HepG2 (cell line): ENCODE measurements around the gene OLFM2. TPM values are rescaled to one million over a fixed set of nuclear protein-coding genes. Genes with fewer than 3 reads are reported as not detected.

Source experiments
- AHR ChIP-seq: IDR thresholded peaks from 2 replicates; pipeline ENCODE4 v1.6.1; 2018; ENCODE audit warnings: missing genetic modification reagents, missing compliant biosample characterization
- HNF4A ChIP-seq: sonication (generic); formaldehyde crosslinking; IDR thresholded peaks from 2 replicates; pipeline ENCODE4 v1.4.0; 2020; ENCODE audit warnings: missing genetic modification reagents
- MED13 ChIP-seq: sonication (generic); formaldehyde crosslinking; IDR thresholded peaks from 2 replicates; pipeline ENCODE4 v1.5.0; 2020; ENCODE audit warnings: missing genetic modification reagents
- MIER3 ChIP-seq: IDR thresholded peaks from 2 replicates; pipeline ENCODE4 v1.6.1; 2016; ENCODE audit warnings: missing compliant biosample characterization, borderline replicate concordance
- SP5 ChIP-seq: IDR thresholded peaks from 2 replicates; pipeline ENCODE4 v1.6.1; 2016; ENCODE audit warnings: low read depth, borderline replicate concordance
- TOE1 ChIP-seq: sonication (generic); formaldehyde crosslinking; IDR thresholded peaks from 2 replicates; pipeline ENCODE4 v1.4.0; 2020; ENCODE audit warnings: mild to moderate bottlenecking, missing genetic modification reagents
- ZNF224 ChIP-seq: sonication (generic); formaldehyde crosslinking; IDR thresholded peaks from 2 replicates; pipeline ENCODE4 v1.5.0; 2020; ENCODE audit warnings: mild to moderate bottlenecking, missing genetic modification reagents
- ZNF343 ChIP-seq: sonication (generic); formaldehyde crosslinking; IDR thresholded peaks from 2 replicates; pipeline ENCODE4 v1.4.0; 2020; ENCODE audit warnings: mild to moderate bottlenecking, missing genetic modification reagents
- ZNF619 ChIP-seq: sonication (generic); formaldehyde crosslinking; IDR thresholded peaks from 2 replicates; pipeline ENCODE4 v1.4.0; 2020; ENCODE audit warnings: mild to moderate bottlenecking, missing genetic modification reagents
- ZNF678 ChIP-seq: sonication (generic); formaldehyde crosslinking; IDR thresholded peaks from 2 replicates; pipeline ENCODE4 v1.4.0; 2020; ENCODE audit warnings: mild to moderate bottlenecking, missing genetic modification reagents
- polyA plus RNA-seq, 8 experiments: library from polyadenylated mRNA; depleted of rRNA in 3 of 8; stranded (reverse) in 7 of 8; unstranded in 1 of 8; fragments of >200 nt; fragmentation: Illumina TruSeq in 4 of 8; extraction: Trizol in 4 of 8; gene quantifications; 2 replicates each; pipeline versions ENCODE4 v1.2.1 to v1.2.3, GENCODE V29; 2011 to 2016; ENCODE audit warnings: low read depth in 4 of 8, missing spikeins in 1 of 8, mixed read lengths in 1 of 8; ENCODE audit not compliant: insufficient read depth in 1 of 8
- total RNA-seq, 5 experiments: library from RNA; depleted of rRNA; stranded (reverse); fragments of >200 nt; fragmentation: Illumina TruSeq; extraction: Trizol; gene quantifications; 2 replicates each; pipeline ENCODE4 v1.2.3, GENCODE V29; 2016; ENCODE audit warnings: low read depth in 1 of 5
- TF ChIP-seq, protein P1 (sequence below): sonication (generic); formaldehyde crosslinking; IDR thresholded peaks from 2 replicates; pipeline ENCODE4 v1.4.0; 2020; ENCODE audit warnings: missing genetic modification reagents, low read depth, mild to moderate bottlenecking, borderline replicate concordance
- TF ChIP-seq, protein P2 (sequence below): sonication (generic); formaldehyde crosslinking; IDR thresholded peaks from 2 replicates; pipeline ENCODE4 v1.4.0; 2020; ENCODE audit warnings: mild to moderate bottlenecking, missing genetic modification reagents, borderline replicate concordance
- TF ChIP-seq, protein P3 (sequence below): IDR thresholded peaks from 2 replicates; pipeline ENCODE4 v1.4.0; 2020; ENCODE audit warnings: mild to moderate bottlenecking, missing genetic modification reagents
- TF ChIP-seq, protein P4 (sequence below): sonication (generic); formaldehyde crosslinking; IDR thresholded peaks from 2 replicates; pipeline ENCODE4 v1.4.0; 2020; ENCODE audit warnings: missing genetic modification reagents

The OLFM2 gene
- total and polyA plus RNA-seq, 2 of the 13 experiments (the other 11 are each of a cell fraction or from before 2014, with no cell fraction given) = 0.20 to 0.51 TPM

DNA sequence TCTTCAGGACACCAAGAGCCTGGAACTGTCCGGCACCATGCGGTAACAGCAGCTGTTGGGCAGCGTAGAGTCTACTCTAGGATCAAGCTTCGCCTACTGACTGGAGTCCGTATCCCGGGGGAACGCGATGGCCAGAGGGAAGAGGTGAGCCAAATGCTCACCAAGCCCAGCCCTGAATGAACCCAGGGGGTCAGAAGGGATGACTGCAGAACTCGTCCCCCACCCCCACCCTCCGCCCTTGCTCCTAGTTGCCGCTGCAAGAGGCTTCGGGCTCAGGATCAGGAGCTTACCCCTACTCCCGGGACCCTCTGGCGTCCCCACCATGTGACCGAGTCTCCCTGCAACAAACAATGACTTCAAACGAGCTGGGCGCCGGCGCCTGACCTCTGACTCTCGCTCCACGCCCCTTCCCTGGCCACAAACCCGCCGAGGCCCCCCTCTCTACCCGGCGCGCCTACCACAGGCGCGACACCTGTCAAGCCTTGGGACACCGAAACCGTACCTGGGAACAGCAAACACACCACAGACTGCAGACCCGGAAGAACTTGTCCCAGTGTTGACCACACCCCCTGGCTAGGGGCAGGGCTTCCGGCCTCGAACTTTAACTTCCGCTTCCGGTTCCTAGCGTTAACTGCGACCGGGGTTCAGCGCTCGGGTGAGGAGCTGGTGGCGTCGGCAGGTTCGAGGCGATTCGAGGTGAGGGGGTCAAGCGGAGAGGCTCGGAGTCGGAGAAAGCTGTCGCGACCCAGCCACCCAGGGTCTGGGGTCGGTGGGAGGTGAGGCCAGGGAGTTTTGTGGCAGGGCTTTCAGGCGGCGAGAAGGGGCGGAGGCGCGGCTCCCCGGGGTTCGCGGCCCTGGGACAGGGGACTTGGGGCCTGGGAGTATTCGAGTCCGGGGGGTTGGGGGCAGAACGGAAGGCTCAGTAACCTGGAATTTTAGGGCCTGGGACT is 108.8 kb downstream of the OLFM2 start, which contains the start of gene UBL5 (continued):
- TF ChIP-seq, protein P1, sequence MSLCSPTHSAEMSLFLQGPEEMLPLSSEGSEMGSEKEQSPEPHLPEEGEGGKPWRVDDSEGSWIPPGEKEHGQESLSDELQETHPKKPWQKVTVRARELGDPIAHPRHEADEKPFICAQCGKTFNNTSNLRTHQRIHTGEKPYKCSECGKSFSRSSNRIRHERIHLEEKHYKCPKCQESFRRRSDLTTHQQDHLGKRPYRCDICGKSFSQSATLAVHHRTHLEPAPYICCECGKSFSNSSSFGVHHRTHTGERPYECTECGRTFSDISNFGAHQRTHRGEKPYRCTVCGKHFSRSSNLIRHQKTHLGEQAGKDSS (CRISPR knock-in tag) = no peak
- no peak; the same call in 1 of the 2 replicates for TF ChIP-seq ZNF678 (CRISPR knock-in tag)
- TF ChIP-seq TOE1 = 0 out of 2 replicates have a peak, but pooled peaks have one; percentile 34
- TF ChIP-seq ZNF343 = 0 out of 2 replicates have a peak, but pooled peaks have one; percentile 25
- 0 out of 2 replicates have a peak, but pooled peaks have one; percentile 67 for TF ChIP-seq ZNF224
- TF ChIP-seq MIER3 = peak; percentile 78; the same call in 1 of the 2 replicates
- TF ChIP-seq, protein P2, sequence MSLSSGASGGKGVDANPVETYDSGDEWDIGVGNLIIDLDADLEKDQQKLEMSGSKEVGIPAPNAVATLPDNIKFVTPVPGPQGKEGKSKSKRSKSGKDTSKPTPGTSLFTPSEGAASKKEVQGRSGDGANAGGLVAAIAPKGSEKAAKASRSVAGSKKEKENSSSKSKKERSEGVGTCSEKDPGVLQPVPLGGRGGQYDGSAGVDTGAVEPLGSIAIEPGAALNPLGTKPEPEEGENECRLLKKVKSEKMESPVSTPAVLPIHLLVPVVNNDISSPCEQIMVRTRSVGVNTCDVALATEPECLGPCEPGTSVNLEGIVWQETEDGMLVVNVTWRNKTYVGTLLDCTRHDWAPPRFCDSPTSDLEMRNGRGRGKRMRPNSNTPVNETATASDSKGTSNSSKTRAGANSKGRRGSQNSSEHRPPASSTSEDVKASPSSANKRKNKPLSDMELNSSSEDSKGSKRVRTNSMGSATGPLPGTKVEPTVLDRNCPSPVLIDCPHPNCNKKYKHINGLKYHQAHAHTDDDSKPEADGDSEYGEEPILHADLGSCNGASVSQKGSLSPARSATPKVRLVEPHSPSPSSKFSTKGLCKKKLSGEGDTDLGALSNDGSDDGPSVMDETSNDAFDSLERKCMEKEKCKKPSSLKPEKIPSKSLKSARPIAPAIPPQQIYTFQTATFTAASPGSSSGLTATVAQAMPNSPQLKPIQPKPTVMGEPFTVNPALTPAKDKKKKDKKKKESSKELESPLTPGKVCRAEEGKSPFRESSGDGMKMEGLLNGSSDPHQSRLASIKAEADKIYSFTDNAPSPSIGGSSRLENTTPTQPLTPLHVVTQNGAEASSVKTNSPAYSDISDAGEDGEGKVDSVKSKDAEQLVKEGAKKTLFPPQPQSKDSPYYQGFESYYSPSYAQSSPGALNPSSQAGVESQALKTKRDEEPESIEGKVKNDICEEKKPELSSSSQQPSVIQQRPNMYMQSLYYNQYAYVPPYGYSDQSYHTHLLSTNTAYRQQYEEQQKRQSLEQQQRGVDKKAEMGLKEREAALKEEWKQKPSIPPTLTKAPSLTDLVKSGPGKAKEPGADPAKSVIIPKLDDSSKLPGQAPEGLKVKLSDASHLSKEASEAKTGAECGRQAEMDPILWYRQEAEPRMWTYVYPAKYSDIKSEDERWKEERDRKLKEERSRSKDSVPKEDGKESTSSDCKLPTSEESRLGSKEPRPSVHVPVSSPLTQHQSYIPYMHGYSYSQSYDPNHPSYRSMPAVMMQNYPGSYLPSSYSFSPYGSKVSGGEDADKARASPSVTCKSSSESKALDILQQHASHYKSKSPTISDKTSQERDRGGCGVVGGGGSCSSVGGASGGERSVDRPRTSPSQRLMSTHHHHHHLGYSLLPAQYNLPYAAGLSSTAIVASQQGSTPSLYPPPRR (CRISPR knock-in tag) = no peak; the same call in 1 of the 2 replicates
- TF ChIP-seq HNF4A (CRISPR knock-in tag) = peak; percentile 28
- no peak for TF ChIP-seq MED13 (CRISPR knock-in tag)
- TF ChIP-seq, protein P3, sequence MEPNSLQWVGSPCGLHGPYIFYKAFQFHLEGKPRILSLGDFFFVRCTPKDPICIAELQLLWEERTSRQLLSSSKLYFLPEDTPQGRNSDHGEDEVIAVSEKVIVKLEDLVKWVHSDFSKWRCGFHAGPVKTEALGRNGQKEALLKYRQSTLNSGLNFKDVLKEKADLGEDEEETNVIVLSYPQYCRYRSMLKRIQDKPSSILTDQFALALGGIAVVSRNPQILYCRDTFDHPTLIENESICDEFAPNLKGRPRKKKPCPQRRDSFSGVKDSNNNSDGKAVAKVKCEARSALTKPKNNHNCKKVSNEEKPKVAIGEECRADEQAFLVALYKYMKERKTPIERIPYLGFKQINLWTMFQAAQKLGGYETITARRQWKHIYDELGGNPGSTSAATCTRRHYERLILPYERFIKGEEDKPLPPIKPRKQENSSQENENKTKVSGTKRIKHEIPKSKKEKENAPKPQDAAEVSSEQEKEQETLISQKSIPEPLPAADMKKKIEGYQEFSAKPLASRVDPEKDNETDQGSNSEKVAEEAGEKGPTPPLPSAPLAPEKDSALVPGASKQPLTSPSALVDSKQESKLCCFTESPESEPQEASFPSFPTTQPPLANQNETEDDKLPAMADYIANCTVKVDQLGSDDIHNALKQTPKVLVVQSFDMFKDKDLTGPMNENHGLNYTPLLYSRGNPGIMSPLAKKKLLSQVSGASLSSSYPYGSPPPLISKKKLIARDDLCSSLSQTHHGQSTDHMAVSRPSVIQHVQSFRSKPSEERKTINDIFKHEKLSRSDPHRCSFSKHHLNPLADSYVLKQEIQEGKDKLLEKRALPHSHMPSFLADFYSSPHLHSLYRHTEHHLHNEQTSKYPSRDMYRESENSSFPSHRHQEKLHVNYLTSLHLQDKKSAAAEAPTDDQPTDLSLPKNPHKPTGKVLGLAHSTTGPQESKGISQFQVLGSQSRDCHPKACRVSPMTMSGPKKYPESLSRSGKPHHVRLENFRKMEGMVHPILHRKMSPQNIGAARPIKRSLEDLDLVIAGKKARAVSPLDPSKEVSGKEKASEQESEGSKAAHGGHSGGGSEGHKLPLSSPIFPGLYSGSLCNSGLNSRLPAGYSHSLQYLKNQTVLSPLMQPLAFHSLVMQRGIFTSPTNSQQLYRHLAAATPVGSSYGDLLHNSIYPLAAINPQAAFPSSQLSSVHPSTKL = peak; percentile 54
- TF ChIP-seq AHR = 0 out of 2 replicates have a peak, but pooled peaks have one; percentile 57
- TF ChIP-seq, protein P4, sequence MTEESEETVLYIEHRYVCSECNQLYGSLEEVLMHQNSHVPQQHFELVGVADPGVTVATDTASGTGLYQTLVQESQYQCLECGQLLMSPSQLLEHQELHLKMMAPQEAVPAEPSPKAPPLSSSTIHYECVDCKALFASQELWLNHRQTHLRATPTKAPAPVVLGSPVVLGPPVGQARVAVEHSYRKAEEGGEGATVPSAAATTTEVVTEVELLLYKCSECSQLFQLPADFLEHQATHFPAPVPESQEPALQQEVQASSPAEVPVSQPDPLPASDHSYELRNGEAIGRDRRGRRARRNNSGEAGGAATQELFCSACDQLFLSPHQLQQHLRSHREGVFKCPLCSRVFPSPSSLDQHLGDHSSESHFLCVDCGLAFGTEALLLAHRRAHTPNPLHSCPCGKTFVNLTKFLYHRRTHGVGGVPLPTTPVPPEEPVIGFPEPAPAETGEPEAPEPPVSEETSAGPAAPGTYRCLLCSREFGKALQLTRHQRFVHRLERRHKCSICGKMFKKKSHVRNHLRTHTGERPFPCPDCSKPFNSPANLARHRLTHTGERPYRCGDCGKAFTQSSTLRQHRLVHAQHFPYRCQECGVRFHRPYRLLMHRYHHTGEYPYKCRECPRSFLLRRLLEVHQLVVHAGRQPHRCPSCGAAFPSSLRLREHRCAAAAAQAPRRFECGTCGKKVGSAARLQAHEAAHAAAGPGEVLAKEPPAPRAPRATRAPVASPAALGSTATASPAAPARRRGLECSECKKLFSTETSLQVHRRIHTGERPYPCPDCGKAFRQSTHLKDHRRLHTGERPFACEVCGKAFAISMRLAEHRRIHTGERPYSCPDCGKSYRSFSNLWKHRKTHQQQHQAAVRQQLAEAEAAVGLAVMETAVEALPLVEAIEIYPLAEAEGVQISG (CRISPR knock-in tag) = peak; percentile 94
- no peak for TF ChIP-seq ZNF619 (CRISPR knock-in tag)
- peak; percentile 56; the same call in 1 of the 2 replicates for TF ChIP-seq SP5
